IMR-90 (cell line): ENCODE data around the gene LTBP1. TPM values are rescaled to one million over a fixed set of nuclear protein-coding genes. Genes with fewer than 3 reads are reported as not detected.

ENCODE experiments used
- ATAC-seq: fragments of 200-7000 bp; cut with Tn5 transposase; 2 replicates; pipeline ENCODE4 v1.9.1; 2020; ENCODE audit warnings: low read depth, mild to moderate bottlenecking, moderate library complexity
- BruUV-seq: library from RNA; stranded (reverse); fragments of 400-500 nt; replicated peaks from 2 replicates; lab custom pipeline; 2021; lab: Mats Ljungman, UMichigan
- CTCF ChIA-PET: fragments of 300-600 bp; formaldehyde crosslinking; extraction: SDS; loops from one replicate; lab custom pipeline; 2021; ENCODE audit warnings: antibody characterized with exemption; lab: Yijun Ruan, JAX
- POLR2A ChIA-PET: fragments of 300-600 bp; sonication (Branson Sonifier 250); formaldehyde crosslinking; loops from one replicate; lab custom pipeline; 2022; ENCODE audit warnings: antibody characterized with exemption; ENCODE audit not compliant: unreplicated experiment; lab: Charles Lee
- DNase-seq: peaks from one replicate; pipeline ENCODE4 v3.0.0; 2013
- H2AFZ ChIP-seq: replicated peaks from 2 replicates; pipeline ENCODE3; 2013; ENCODE audit warnings: low read length, mild to moderate bottlenecking; ENCODE audit not compliant: poor library complexity
- H2AK5ac ChIP-seq: 2 replicates; pipeline ENCODE4 v1.6.1; 2013; ENCODE audit warnings: low read depth, low read length, inconsistent platforms
- H2AK9ac ChIP-seq: replicated peaks from 2 replicates; pipeline ENCODE3; 2013; ENCODE audit warnings: mild to moderate bottlenecking, low read depth, low read length, moderate library complexity; ENCODE audit not compliant: poor library complexity
- H2BK120ac ChIP-seq: 2 replicates; pipeline ENCODE4 v1.6.1; 2013; ENCODE audit warnings: low read depth, low read length, inconsistent platforms
- H2BK15ac ChIP-seq: 3 replicates; pipeline ENCODE4 v1.6.1; 2013; ENCODE audit warnings: low read depth, low read length, inconsistent platforms
- H2BK20ac ChIP-seq: 2 replicates; pipeline ENCODE4 v1.6.1; 2013; ENCODE audit warnings: low read depth, mild to moderate bottlenecking, inconsistent platforms, low read length, moderate library complexity
- H2BK5ac ChIP-seq: 2 replicates; pipeline ENCODE4 v1.6.1; 2013; ENCODE audit warnings: mild to moderate bottlenecking, low read depth, low read length, inconsistent platforms; ENCODE audit not compliant: poor library complexity, severe bottlenecking
- H3K14ac ChIP-seq: replicated peaks from 2 replicates; pipeline ENCODE4 v1.6.1; 2013; ENCODE audit warnings: low read depth, low read length, inconsistent platforms
- H3K18ac ChIP-seq: 2 replicates; pipeline ENCODE4 v1.6.1; 2013; ENCODE audit warnings: low read depth, low read length, control low read depth
- H3K23ac ChIP-seq: 2 replicates; pipeline ENCODE4 v1.6.1; 2013; ENCODE audit warnings: low read depth, low read length, inconsistent platforms
- H3K27ac ChIP-seq: 2 replicates; pipeline ENCODE4 v1.5.1; 2013; ENCODE audit warnings: mild to moderate bottlenecking, control low read depth, low read length; ENCODE audit not compliant: insufficient read depth
- H3K27me3 ChIP-seq: 2 replicates; pipeline ENCODE4 v1.6.1; 2013; ENCODE audit warnings: low read length; ENCODE audit not compliant: control insufficient read depth, insufficient read depth
- H3K36me3 ChIP-seq: 2 replicates; pipeline ENCODE4 v1.6.1; 2013; ENCODE audit warnings: low read length, mixed read lengths; ENCODE audit not compliant: control insufficient read depth, insufficient read depth
- H3K4ac ChIP-seq: 2 replicates; pipeline ENCODE4 v1.6.1; 2013; ENCODE audit warnings: low read depth, low read length, inconsistent platforms
- H3K4me1 ChIP-seq: 2 replicates; pipeline ENCODE4 v1.6.1; 2013; ENCODE audit warnings: low read length, mixed read lengths; ENCODE audit not compliant: control insufficient read depth, insufficient read depth
- H3K4me2 ChIP-seq: 2 replicates; pipeline ENCODE4 v1.6.1; 2013; ENCODE audit warnings: low read depth, mild to moderate bottlenecking, control low read depth, low read length, moderate library complexity
- H3K4me3 ChIP-seq: 2 replicates; pipeline ENCODE4 v1.5.1; 2013; ENCODE audit warnings: low read depth, mild to moderate bottlenecking, control low read depth, low read length, moderate library complexity; ENCODE audit not compliant: insufficient read depth
- H3K56ac ChIP-seq: 2 replicates; pipeline ENCODE4 v1.6.1; 2013; ENCODE audit warnings: low read length, inconsistent platforms; ENCODE audit not compliant: insufficient read depth; ENCODE audit errors: extremely low read depth
- H3K79me1 ChIP-seq, 2 experiments: 2 replicates each; pipeline ENCODE4 v1.6.1; 2013; ENCODE audit warnings: low read length in 2 of 2, inconsistent platforms in 1 of 2, low read depth in 1 of 2
- H3K9ac ChIP-seq: 2 replicates; pipeline ENCODE4 v1.6.1; 2013; ENCODE audit warnings: low read depth, low read length, control low read depth
- H3K9me1 ChIP-seq: 2 replicates; pipeline ENCODE4 v1.6.1; 2013; ENCODE audit warnings: low read length, inconsistent platforms; ENCODE audit not compliant: insufficient read depth
- H3K9me3 ChIP-seq: 2 replicates; pipeline ENCODE4 v1.6.1; 2013; ENCODE audit warnings: low read length; ENCODE audit not compliant: control insufficient read depth, insufficient read depth
- H4K20me1 ChIP-seq: 2 replicates; pipeline ENCODE4 v1.6.1; 2013; ENCODE audit warnings: low read length, inconsistent platforms; ENCODE audit not compliant: insufficient read depth
- H4K5ac ChIP-seq: 2 replicates; pipeline ENCODE4 v1.6.1; 2013; ENCODE audit warnings: mild to moderate bottlenecking, low read depth, low read length, control low read depth
- H4K8ac ChIP-seq, 2 experiments: 2 replicates each; pipeline ENCODE4 v1.6.1; 2013; ENCODE audit warnings: low read depth in 2 of 2, low read length in 2 of 2, control low read depth in 1 of 2, inconsistent platforms in 1 of 2
- H4K91ac ChIP-seq: 2 replicates; pipeline ENCODE4 v1.6.1; 2013; ENCODE audit warnings: low read depth, low read length, inconsistent platforms; ENCODE audit not compliant: insufficient read depth
- CTCF ChIP-seq: conservative IDR thresholded peaks from 2 replicates; pipeline ENCODE4 v1.5.1; 2012; ENCODE audit warnings: mild to moderate bottlenecking, low read depth, low read length, improper control_type of control experiment
- RAD21 ChIP-seq: IDR thresholded peaks from 2 replicates; pipeline ENCODE4 v1.6.1; 2012; ENCODE audit warnings: low read length, improper control_type of control experiment
- WGBS, 2 experiments: methylation state at CpG; one replicate each; pipeline versions ENCODE4 v1.1.5 to v1.1.7; 2013; ENCODE audit warnings: missing lambda C conversion rate in 2 of 2; ENCODE audit not compliant: insufficient read length in 1 of 2; ENCODE audit errors: extremely low coverage in 2 of 2; 5-methylcytosine and 5-hydroxymethylcytosine counted together
- dilution Hi-C: fragments of 300-500 bp; cut with HindIII; formaldehyde crosslinking; loops from one replicate; pipeline ENCODE4 v1.14.3; 2018; ENCODE audit warnings: low sequenced_read_pairs; ENCODE audit not compliant: unreplicated experiment
- in situ Hi-C: fragments of 300-500 bp; cut with MboI; formaldehyde crosslinking; loops from 3 replicates; pipeline ENCODE4 v1.14.3; 2019; ENCODE audit warnings: low sequenced_read_pairs, inconsistent platforms, mixed read lengths
- intact Hi-C: fragments of 100-400 bp; cut with micrococcal nuclease; formaldehyde crosslinking; loops from 2 replicates; pipeline ENCODE4 v1.10.0; 2022
- polyA plus RNA-seq, 3 experiments: library from polyadenylated mRNA; depleted of rRNA; stranded (reverse); fragments of >200 nt; gene quantifications; 2 replicates each; pipeline ENCODE4 v1.2.3, GENCODE V29; 2012; ENCODE audit warnings: low replicate concordance in 1 of 3
- total RNA-seq: library from RNA; depleted of rRNA; stranded (reverse); fragments of >200 nt; gene quantifications from 2 replicates; pipeline ENCODE4 v1.2.3, GENCODE V29; 2012

LTBP1 gene
- total and polyA plus RNA-seq, 2 of the 4 experiments (the other 2 are of a cell fraction), result 235 to 326 TPM

- TF ChIP-seq CTCF, result no peak
Observed at GRCh38 chr2:33204945-33205344, 258.2 kb downstream of the LTBP1 start (continued).

DNA sequence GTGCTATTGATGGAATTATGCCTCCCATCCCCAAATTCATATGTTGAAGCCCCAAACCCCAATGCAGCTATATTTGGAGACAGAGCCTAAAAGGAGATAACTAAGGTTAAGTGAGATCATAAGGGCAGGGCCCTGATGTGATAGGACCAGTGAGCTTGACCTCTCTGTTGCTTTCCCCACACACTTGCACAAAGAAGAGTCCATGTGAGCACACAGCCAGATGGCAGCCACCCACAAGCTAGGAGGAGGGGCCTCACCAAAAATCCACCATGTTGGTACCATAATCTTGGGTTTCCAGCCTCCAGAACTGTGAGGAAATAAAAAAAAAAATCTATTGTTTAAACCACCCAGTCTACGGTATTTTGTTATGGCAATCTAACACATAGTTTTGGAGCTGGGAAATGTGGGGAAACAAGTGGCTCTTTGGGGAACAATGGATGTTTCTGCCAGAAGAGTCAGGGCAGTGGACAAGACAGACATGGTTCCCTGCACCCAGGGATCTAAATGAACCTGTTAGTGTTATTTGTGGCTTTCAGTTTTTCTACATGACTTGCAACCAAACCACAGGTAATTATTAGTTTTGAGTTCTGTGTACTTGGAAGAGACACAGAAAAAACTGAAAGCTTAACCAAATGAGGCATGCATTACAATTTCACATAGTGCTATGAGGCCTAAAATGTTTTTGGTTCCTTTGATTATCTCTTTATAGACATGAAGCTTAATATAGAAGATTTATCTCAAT is 259.1 kb downstream of the LTBP1 start:
- H3K27ac ChIP-seq, result peak overlapping the region; percentile 37; the same call in 1 of the 2 replicates
- H3K36me3 ChIP-seq, result peaks cover 18% of the 10 kb centered on the region
- H3K4me1 ChIP-seq, result peaks cover 16% of the 10 kb centered on the region
- no peak overlapping the region for H2AK9ac ChIP-seq
- no peak overlapping the region for H2BK20ac ChIP-seq
- DNase-seq (no peak), ATAC-seq (no peak)
- H3K18ac ChIP-seq, result no peak overlapping the region
- no peaks in the 10 kb centered on the region for H3K27me3 ChIP-seq
- H2AFZ ChIP-seq, result no peak overlapping the region
- H2AK5ac ChIP-seq, result 0 out of 2 replicates have a peak overlapping the region, but pooled peaks have one; percentile 15
- H3K9me3 ChIP-seq, result no peaks in the 10 kb centered on the region
- 0 out of 4 replicates have a peak overlapping the region, but pooled peaks of 1 of the 2 experiments have one; percentile 5 for H4K8ac ChIP-seq
- no CpG with 5 or more reads among the region's 1 CpG for WGBS, 2 experiments
- H3K14ac ChIP-seq, result peak overlapping the region; percentile 48; the same call in 1 of the 2 replicates
- dilution Hi-C loops, result no loop called here
- no peak overlapping the region for H3K4ac ChIP-seq
- H3K4me3 ChIP-seq, result no peak overlapping the region
- peaks cover 33 to 54% of the 10 kb centered on the region in 2 experiments for H3K79me1 ChIP-seq
- H4K91ac ChIP-seq, result no peak overlapping the region
- H4K20me1 ChIP-seq, result no peaks in the 10 kb centered on the region
- POLR2A ChIA-PET, result no interaction called here
- H2BK15ac ChIP-seq, result no peak overlapping the region
- BruUV-seq, result no TSS peak
- TF ChIP-seq RAD21, result no peak
- no peak overlapping the region for H3K9ac ChIP-seq
- no peak overlapping the region for H4K5ac ChIP-seq
- peak overlapping the region; percentile 10; the same call in 1 of the 2 replicates for H2BK120ac ChIP-seq
- H3K4me2 ChIP-seq, result no peak overlapping the region
- H2BK5ac ChIP-seq, result no peak overlapping the region
- peaks cover 15% of the 10 kb centered on the region for H3K9me1 ChIP-seq
- CTCF ChIA-PET, result no interaction called here
- in situ Hi-C loops, result no loop called here
- H3K56ac ChIP-seq, result no peak overlapping the region
- intact Hi-C loops, result no loop called here
- H3K23ac ChIP-seq, result no peak overlapping the region; the same call in 1 of the 2 replicates
